ENCODE results near the gene TSPAN31.

- TF ChIP-seq POLR2A (IDR thresholded peaks at IDR 0.05), result no peak
- TF ChIP-seq CTCF (IDR thresholded peaks at IDR 0.05), result no peak
Measured at GRCh38 chr12:57740656-57741412, 4.0 kb upstream of the TSPAN31 start.
